Lung microvascular endothelial cell (primary cell): ENCODE results near the gene RUNX1. TPM values are rescaled to one million over a fixed set of nuclear protein-coding genes. Genes with fewer than 3 reads are reported as not detected.

ENCODE experiments used
- DNase-seq, 2 donors: peaks; one replicate each; pipeline versions ENCODE4 v3.0.0 to v3.0.0-alpha.2; 2010; ENCODE audit warnings: low read depth in 2 of 2
- total RNA-seq: library from RNA; depleted of rRNA; stranded (reverse); fragments of >200 nt; gene quantifications from 2 replicates; pipeline ENCODE4 v1.2.1, GENCODE V29; 2014

The RUNX1 gene
- total RNA-seq, 1 donor from 2014 or later = 0.20 TPM

GRCh38 chr21:35059742-35060141 lies 10.6 kb upstream of the RUNX1 start:
- DNase-seq = no peak

GRCh38 chr21:35058058-35058457 lies 9.0 kb upstream of the RUNX1 start:
- no peak for DNase-seq

GRCh38 chr21:35057428-35057827 lies 8.3 kb upstream of the RUNX1 start:
- DNase-seq = no peak

- no peak for DNase-seq
Measured at GRCh38 chr21:35053356-35054096, 4.4 kb upstream of the RUNX1 start.

GRCh38 chr21:35052801-35053200 lies 3.7 kb upstream of the RUNX1 start:
- DNase-seq = no peak

- DNase-seq = peak; percentile 72 to 91
Measured at GRCh38 chr21:35051287-35051818, 2.3 kb upstream of the RUNX1 start.

GRCh38 chr21:35050348-35051286 lies 1.5 kb upstream of the RUNX1 start:
- no peak for DNase-seq

- peak in 1 of 2 donors; percentile 43 for DNase-seq
Measured at GRCh38 chr21:35048183-35048601, 910 bp downstream of the RUNX1 start.

- DNase-seq = peak in 1 of 2 donors; percentile 73
Measured at GRCh38 chr21:35046880-35047229, 2.2 kb downstream of the RUNX1 start.

- no peak for DNase-seq
Measured at GRCh38 chr21:35046263-35046624, 2.9 kb downstream of the RUNX1 start.

GRCh38 chr21:35045542-35046262 lies 3.4 kb downstream of the RUNX1 start:
- no peak for DNase-seq

- no peak for DNase-seq
Measured at GRCh38 chr21:35044770-35045541, 4.1 kb downstream of the RUNX1 start.

GRCh38 chr21:35044128-35044527 lies 5.0 kb downstream of the RUNX1 start:
- no peak for DNase-seq

- no peak for DNase-seq
Measured at GRCh38 chr21:35043549-35043948, 5.6 kb downstream of the RUNX1 start.

GRCh38 chr21:35042836-35043235 lies 6.3 kb downstream of the RUNX1 start:
- DNase-seq = no peak

GRCh38 chr21:35041881-35042280 lies 7.2 kb downstream of the RUNX1 start:
- no peak for DNase-seq

- DNase-seq = no peak
Measured at GRCh38 chr21:35041122-35041521, 8.0 kb downstream of the RUNX1 start.

GRCh38 chr21:35039595-35040289 lies 9.4 kb downstream of the RUNX1 start:
- DNase-seq = no peak

- no peak for DNase-seq
Measured at GRCh38 chr21:35038772-35039319, 10.3 kb downstream of the RUNX1 start.

- no peak for DNase-seq
Measured at GRCh38 chr21:35037384-35037765, 11.7 kb downstream of the RUNX1 start.
